ENCODE measurements around the gene ZNF784. TPM values are rescaled to one million over a fixed set of nuclear protein-coding genes. Genes with fewer than 3 reads are reported as not detected.
A peak's percentile ranks its signal among the peaks of the same experiment; 100 is the strongest.

The ZNF784 gene
- total and polyA plus RNA-seq, 2 of the 13 experiments (the other 11 are each of a cell fraction or from before 2014, with no cell fraction given) = 4.1 to 4.2 TPM

GRCh38 chr19:55654868-55655647, 30.7 kb upstream of the ZNF784 start, which contains the start of gene U2AF2 (continued):
- TF ChIP-seq ZBTB2 (CRISPR knock-in tag; IDR thresholded peaks at IDR 0.05; ENCODE audit: low read depth) = no peak
- TF ChIP-seq FOXK1 (CRISPR knock-in tag; IDR thresholded peaks at IDR 0.05; ENCODE audit: borderline replicate concordance, low read depth) = 0 out of 2 replicates have a peak, but pooled peaks have one; percentile 25
- TF ChIP-seq SOX6 (IDR thresholded peaks at IDR 0.05) = no peak
- TF ChIP-seq SOX6 (CRISPR knock-in tag; IDR thresholded peaks at IDR 0.05) = no peak; the same call in 1 of the 2 replicates
- no peak for TF ChIP-seq ZKSCAN1 (IDR thresholded peaks at IDR 0.05; ENCODE audit: low read length)
- TF ChIP-seq ARNTL (CRISPR knock-in tag; IDR thresholded peaks at IDR 0.05) = peak; percentile 56
- TF ChIP-seq GFI1 (CRISPR knock-in tag; IDR thresholded peaks at IDR 0.05; ENCODE audit: borderline replicate concordance) = no peak; the same call in 1 of the 2 replicates
- peak; percentile 85 for TF ChIP-seq ZNF563 (CRISPR knock-in tag; IDR thresholded peaks at IDR 0.05)
- TF ChIP-seq ESRRA (CRISPR knock-in tag; IDR thresholded peaks at IDR 0.05; ENCODE audit: low read depth) = 0 out of 2 replicates have a peak, but pooled peaks have one; percentile 26
- TF ChIP-seq ZNF460 (CRISPR knock-in tag; IDR thresholded peaks at IDR 0.05; ENCODE audit: borderline replicate concordance) = no peak
- peak in 1 of 2 experiments; percentile 54; a peak in 1 of 4 replicates for TF ChIP-seq HMGXB4 (CRISPR knock-in tag; IDR thresholded peaks at IDR 0.05; ENCODE audit: borderline replicate concordance in 1 of 2, low read depth in 1 of 2)
- TF ChIP-seq RBM22 (optimal IDR thresholded peaks at IDR 0.05; ENCODE audit: low read length) = no peak
- TF ChIP-seq ZNF614 (CRISPR knock-in tag; IDR thresholded peaks at IDR 0.05; ENCODE audit: borderline replicate concordance) = no peak
- TF ChIP-seq FOXO1 (CRISPR knock-in tag; IDR thresholded peaks at IDR 0.05) = 0 out of 2 replicates have a peak, but pooled peaks have one; percentile 19
- TF ChIP-seq ZEB1 (IDR thresholded peaks at IDR 0.05; ENCODE audit: insufficient replicate concordance, low read depth) = no peak
- TF ChIP-seq ATF4 (CRISPR knock-in tag; IDR thresholded peaks at IDR 0.05) = 0 out of 4 replicates have a peak, but pooled peaks of 1 of the 2 experiments have one; percentile 16
- no peak for TF ChIP-seq CHD4 (IDR thresholded peaks at IDR 0.05; ENCODE audit: borderline replicate concordance, low read length)
- TF ChIP-seq ZNF777 (CRISPR knock-in tag; IDR thresholded peaks at IDR 0.05) = no peak
- TF ChIP-seq NCOA5 (CRISPR knock-in tag; IDR thresholded peaks at IDR 0.05) = no peak
- no peak for TF ChIP-seq ELF4 (CRISPR knock-in tag; IDR thresholded peaks at IDR 0.05; ENCODE audit: borderline replicate concordance)
- peak; percentile 79 to 90 for TF ChIP-seq POLR2A (IDR thresholded peaks at IDR 0.05; ENCODE audit: insufficient read depth in 1 of 2, low read depth in 2 of 2, low read length in 2 of 2)
- no peak for TF ChIP-seq SSRP1 (CRISPR knock-in tag; IDR thresholded peaks at IDR 0.05)
- peak; percentile 98 for TF ChIP-seq ZC3H13 (CRISPR knock-in tag; IDR thresholded peaks at IDR 0.05)
- TF ChIP-seq ZFY (CRISPR knock-in tag; IDR thresholded peaks at IDR 0.05) = peak; percentile 70
- TF ChIP-seq RXRA (CRISPR knock-in tag; IDR thresholded peaks at IDR 0.05) = no peak; the same call in 1 of the 2 replicates
- TF ChIP-seq MED8 (CRISPR knock-in tag; IDR thresholded peaks at IDR 0.05; ENCODE audit: insufficient replicate concordance) = peak; percentile 21
- TF ChIP-seq ZNF160 (CRISPR knock-in tag; IDR thresholded peaks at IDR 0.05) = 0 out of 2 replicates have a peak, but pooled peaks have one; percentile 16
- TF ChIP-seq ZSCAN30 (CRISPR knock-in tag; IDR thresholded peaks at IDR 0.05) = no peak

Measured in HepG2 (cell line).